ENCODE data around the gene PREP. TPM values are rescaled to one million over a fixed set of nuclear protein-coding genes. Genes with fewer than 3 reads are reported as not detected.

Gene PREP
- total RNA-seq, 1 donor from 2014 or later: 42.9 TPM

- peaks cover 36% of the 10 kb centered on the region for H3K36me3 Mint-ChIP-seq (ENCODE audit: low read depth)
- H3K4me3 Mint-ChIP-seq: no peak overlapping the region
- no peak for DNase-seq (ENCODE audit: low read depth, low spot score)
- TF ChIP-seq CTCF (conservative IDR thresholded peaks at IDR 0.05): no peak
- H3K4me1 Mint-ChIP-seq: no peaks in the 10 kb centered on the region
- H3K9me3 Mint-ChIP-seq: no peaks in the 10 kb centered on the region
- no peak overlapping the region for H3K27ac Mint-ChIP-seq (ENCODE audit: unreplicated experiment)
- H3K27me3 Mint-ChIP-seq (ENCODE audit: low read depth): no peaks in the 10 kb centered on the region
These were observed 43.2 kb downstream of the PREP start for GRCh38 chr6:105359419-105360370.

GRCh38 chr6:105357165-105357564 is 45.7 kb downstream of the PREP start:
- Mint-ChIP-seq H3K27me3 (ENCODE audit: low read depth) (no peaks in the 10 kb centered on the region), H3K4me3 (no peak overlapping the region), H3K4me1 (no peaks in the 10 kb centered on the region), H3K36me3 (ENCODE audit: low read depth) (peaks cover 40% of the 10 kb centered on the region), H3K27ac (ENCODE audit: unreplicated experiment) (no peak overlapping the region), H3K9me3 (no peaks in the 10 kb centered on the region)
- DNase-seq (ENCODE audit: low read depth, low spot score): no peak
- no peak for TF ChIP-seq CTCF (conservative IDR thresholded peaks at IDR 0.05)

GRCh38 chr6:105352037-105352617 is 50.8 kb downstream of the PREP start:
- no peaks in the 10 kb centered on the region for H3K4me1 Mint-ChIP-seq
- no peaks in the 10 kb centered on the region for H3K27me3 Mint-ChIP-seq (ENCODE audit: low read depth)
- peaks cover 40% of the 10 kb centered on the region for H3K36me3 Mint-ChIP-seq (ENCODE audit: low read depth)
- TF ChIP-seq CTCF (conservative IDR thresholded peaks at IDR 0.05): no peak
- DNase-seq (ENCODE audit: low read depth, low spot score): no peak
- H3K4me3 Mint-ChIP-seq: no peak overlapping the region
- no peaks in the 10 kb centered on the region for H3K9me3 Mint-ChIP-seq
- no peak overlapping the region for H3K27ac Mint-ChIP-seq (ENCODE audit: unreplicated experiment)

- H3K9me3 Mint-ChIP-seq: no peaks in the 10 kb centered on the region
- H3K4me3 Mint-ChIP-seq: no peak overlapping the region
- peaks cover 14% of the 10 kb centered on the region for H3K4me1 Mint-ChIP-seq
- peaks cover 25% of the 10 kb centered on the region for H3K36me3 Mint-ChIP-seq (ENCODE audit: low read depth)
- DNase-seq (ENCODE audit: low read depth, low spot score): no peak
- H3K27me3 Mint-ChIP-seq (ENCODE audit: low read depth): no peaks in the 10 kb centered on the region
- no peak for TF ChIP-seq CTCF (conservative IDR thresholded peaks at IDR 0.05)
- no peak overlapping the region for H3K27ac Mint-ChIP-seq (ENCODE audit: unreplicated experiment)
These were observed 54.0 kb downstream of the PREP start for GRCh38 chr6:105348897-105349296.

GRCh38 chr6:105346052-105346451 is 56.8 kb downstream of the PREP start:
- no peak for DNase-seq (ENCODE audit: low read depth, low spot score)
- no peak for TF ChIP-seq CTCF (conservative IDR thresholded peaks at IDR 0.05)
- Mint-ChIP-seq H3K4me1 (peaks cover 14% of the 10 kb centered on the region), H3K27ac (ENCODE audit: unreplicated experiment) (peak overlapping the region; percentile 3), H3K27me3 (ENCODE audit: low read depth) (no peaks in the 10 kb centered on the region), H3K4me3 (no peak overlapping the region), H3K36me3 (ENCODE audit: low read depth) (peaks cover 38% of the 10 kb centered on the region), H3K9me3 (peaks cover 2% of the 10 kb centered on the region)

Measured in neural crest cell (in vitro differentiated cells).